ENCODE results near the gene AHSA1.

DNA sequence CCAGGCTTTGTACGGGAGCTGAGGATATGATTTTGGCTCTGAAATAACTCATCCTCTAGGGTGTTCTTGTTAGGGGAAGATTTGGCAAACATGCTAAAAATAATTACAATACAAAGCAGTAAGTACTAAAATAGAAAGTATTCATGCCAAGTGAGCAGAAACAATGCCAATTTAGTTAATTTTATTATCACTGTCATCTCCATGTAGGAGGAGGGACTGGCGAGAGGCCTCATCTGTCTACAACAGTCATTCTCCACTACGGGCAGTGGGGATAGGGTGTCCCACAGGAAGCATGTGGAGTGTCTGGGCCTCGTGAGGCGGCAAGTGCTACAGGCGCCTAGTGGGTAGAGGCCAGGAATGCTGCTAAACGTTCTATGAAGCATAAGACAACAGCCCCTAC lies 37.4 kb downstream of the AHSA1 start:
- TF ChIP-seq, protein P1, sequence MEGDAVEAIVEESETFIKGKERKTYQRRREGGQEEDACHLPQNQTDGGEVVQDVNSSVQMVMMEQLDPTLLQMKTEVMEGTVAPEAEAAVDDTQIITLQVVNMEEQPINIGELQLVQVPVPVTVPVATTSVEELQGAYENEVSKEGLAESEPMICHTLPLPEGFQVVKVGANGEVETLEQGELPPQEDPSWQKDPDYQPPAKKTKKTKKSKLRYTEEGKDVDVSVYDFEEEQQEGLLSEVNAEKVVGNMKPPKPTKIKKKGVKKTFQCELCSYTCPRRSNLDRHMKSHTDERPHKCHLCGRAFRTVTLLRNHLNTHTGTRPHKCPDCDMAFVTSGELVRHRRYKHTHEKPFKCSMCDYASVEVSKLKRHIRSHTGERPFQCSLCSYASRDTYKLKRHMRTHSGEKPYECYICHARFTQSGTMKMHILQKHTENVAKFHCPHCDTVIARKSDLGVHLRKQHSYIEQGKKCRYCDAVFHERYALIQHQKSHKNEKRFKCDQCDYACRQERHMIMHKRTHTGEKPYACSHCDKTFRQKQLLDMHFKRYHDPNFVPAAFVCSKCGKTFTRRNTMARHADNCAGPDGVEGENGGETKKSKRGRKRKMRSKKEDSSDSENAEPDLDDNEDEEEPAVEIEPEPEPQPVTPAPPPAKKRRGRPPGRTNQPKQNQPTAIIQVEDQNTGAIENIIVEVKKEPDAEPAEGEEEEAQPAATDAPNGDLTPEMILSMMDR (IDR thresholded peaks at IDR 0.05): no peak
- no peak for TF ChIP-seq POLR2A (IDR thresholded peaks at IDR 0.05)

Data from lower leg skin (tissue), 3 donors.